GM12878 (cell line): ENCODE results near the gene DUSP12. TPM values are rescaled to one million over a fixed set of nuclear protein-coding genes. Genes with fewer than 3 reads are reported as not detected.

Source experiments
- ASH2L ChIP-seq: fragments of 300-600, 200-600 bp; sonication (generic); IDR thresholded peaks from 2 replicates; pipeline ENCODE4 v1.6.1; 2017; ENCODE audit warnings: low read depth, mild to moderate bottlenecking, borderline replicate concordance
- BHLHE40 ChIP-seq, 2 experiments: fragments of 450-650 bp in 1 of 2; IDR thresholded peaks; 2 replicates each; pipeline ENCODE4 v1.6.1; 2011 to 2017; ENCODE audit warnings: low read depth in 2 of 2, borderline replicate concordance in 1 of 2, improper control_type of control experiment in 1 of 2, low read length in 1 of 2, mild to moderate bottlenecking in 1 of 2
- CBFB ChIP-seq: IDR thresholded peaks from 2 replicates; pipeline ENCODE4 v1.6.1; 2016; ENCODE audit warnings: antibody characterized with exemption, low read depth
- CBX5 ChIP-seq: sonication (generic); IDR thresholded peaks from 2 replicates; pipeline ENCODE4 v1.6.1; 2016; ENCODE audit warnings: low read depth, moderate library complexity, mild to moderate bottlenecking, inconsistent platforms
- FOS ChIP-seq: IDR thresholded peaks from 3 replicates; pipeline ENCODE4 v1.6.1; 2011; ENCODE audit warnings: borderline replicate concordance; ENCODE audit not compliant: insufficient read length; ENCODE audit errors: extremely low read depth
- FOXM1 ChIP-seq: IDR thresholded peaks from 2 replicates; pipeline ENCODE4 v1.6.1; 2012; ENCODE audit warnings: low read depth, mild to moderate bottlenecking, inconsistent platforms, low read length, moderate library complexity
- IKZF2 ChIP-seq, 2 experiments: fragments of 450-650 bp; IDR thresholded peaks; 2 replicates each; pipeline ENCODE4 v1.6.1; 2017; ENCODE audit warnings: mild to moderate bottlenecking in 2 of 2, moderate library complexity in 2 of 2
- MEF2B ChIP-seq: fragments of 450-650 bp; IDR thresholded peaks from 2 replicates; pipeline ENCODE4 v1.6.1; 2018; ENCODE audit warnings: mild to moderate bottlenecking, moderate library complexity; ENCODE audit not compliant: partially characterized antibody, poor library complexity, severe bottlenecking
- RFX5 ChIP-seq: IDR thresholded peaks from 2 replicates; pipeline ENCODE4 v1.6.1; 2011; ENCODE audit warnings: low read depth, low read length, improper control_type of control experiment
- SIX5 ChIP-seq: IDR thresholded peaks from 2 replicates; pipeline ENCODE4 v1.6.1; 2011; ENCODE audit warnings: mild to moderate bottlenecking, low read depth, low read length, moderate library complexity; ENCODE audit not compliant: severe bottlenecking
- SMAD1 ChIP-seq: fragments of 450-650 bp; IDR thresholded peaks from 2 replicates; pipeline ENCODE4 v1.6.1; 2018; ENCODE audit warnings: mild to moderate bottlenecking, low read depth; ENCODE audit not compliant: partially characterized antibody
- SPI1 ChIP-seq: IDR thresholded peaks from 2 replicates; pipeline ENCODE4 v1.6.1; 2011; ENCODE audit warnings: low read depth, mild to moderate bottlenecking, low read length, moderate library complexity, borderline replicate concordance; ENCODE audit not compliant: insufficient read depth
- SUPT20H ChIP-seq: IDR thresholded peaks from 2 replicates; pipeline ENCODE4 v1.6.1; 2011; ENCODE audit warnings: low read depth, mild to moderate bottlenecking, low read length, moderate library complexity, borderline replicate concordance; ENCODE audit not compliant: control insufficient read depth
- TCF3 ChIP-seq: IDR thresholded peaks from 2 replicates; pipeline ENCODE4 v1.6.1; 2012; ENCODE audit warnings: low read depth, mild to moderate bottlenecking, low read length, borderline replicate concordance; ENCODE audit not compliant: insufficient read depth
- YBX1 ChIP-seq: fragments of 450-650 bp; IDR thresholded peaks from 2 replicates; pipeline ENCODE4 v1.6.1; 2016; ENCODE audit warnings: antibody characterized with exemption
- YY1 ChIP-seq: IDR thresholded peaks from 2 replicates; pipeline ENCODE4 v1.6.1; 2011; ENCODE audit warnings: low read depth, mild to moderate bottlenecking, low read length
- ZNF207 ChIP-seq: fragments of 450-650 bp; IDR thresholded peaks from 2 replicates; pipeline ENCODE4 v1.6.1; 2014; ENCODE audit warnings: antibody characterized with exemption, mild to moderate bottlenecking, borderline replicate concordance
- ZNF274 ChIP-seq: IDR thresholded peaks from one replicate; pipeline ENCODE4 v1.8.0; 2011; ENCODE audit not compliant: insufficient read length, insufficient read depth
- ZNF687 ChIP-seq: fragments of 450-650 bp; IDR thresholded peaks from 2 replicates; pipeline ENCODE4 v1.6.1; 2017; ENCODE audit warnings: mild to moderate bottlenecking, moderate library complexity
- polyA plus RNA-seq, 11 experiments: library from polyadenylated mRNA; depleted of rRNA in 4 of 11; unstranded in 6 of 11; stranded (reverse) in 5 of 11; fragments of >200 nt; fragmentation: Nextera tagmentation in 4 of 11; fragmentation: Illumina TruSeq in 1 of 11; extraction: Ambion mirVana in 4 of 11; extraction: Trizol in 1 of 11; gene quantifications; 1 replicate in 1 of 11; 2 replicates in 10 of 11; pipeline versions ENCODE4 v1.2.1 to v1.2.3, GENCODE V29; 2011 to 2016; ENCODE audit warnings: inconsistent platforms in 2 of 11, missing spikeins in 2 of 11, low read depth in 1 of 11
- total RNA-seq, 4 experiments: library from RNA; depleted of rRNA in 3 of 4; stranded (reverse); fragments of >200 nt in 3 of 4; fragmentation: Illumina TruSeq in 1 of 4; extraction: Trizol in 1 of 4; gene quantifications; 2 replicates each; pipeline versions ENCODE4 v1.2.1 to v1.2.3, GENCODE V29; 2013 to 2021
- TF ChIP-seq, protein P1 (sequence below): fragments of 450-650 bp; formaldehyde crosslinking; IDR thresholded peaks from 2 replicates; pipeline ENCODE4 v1.5.0; 2022; ENCODE audit warnings: mild to moderate bottlenecking, missing genetic modification characterization
- TF ChIP-seq, protein P2 (sequence below): IDR thresholded peaks from 2 replicates; pipeline ENCODE4 v1.6.1; 2011; ENCODE audit warnings: mild to moderate bottlenecking, low read depth, low read length, moderate library complexity; ENCODE audit not compliant: insufficient replicate concordance

The DUSP12 gene
- total and polyA plus RNA-seq, 10 of the 15 experiments (the other 5 are each of a cell fraction or from before 2014, with no cell fraction given), result 7.0 to 51.5 (median 35.4) TPM

DNA sequence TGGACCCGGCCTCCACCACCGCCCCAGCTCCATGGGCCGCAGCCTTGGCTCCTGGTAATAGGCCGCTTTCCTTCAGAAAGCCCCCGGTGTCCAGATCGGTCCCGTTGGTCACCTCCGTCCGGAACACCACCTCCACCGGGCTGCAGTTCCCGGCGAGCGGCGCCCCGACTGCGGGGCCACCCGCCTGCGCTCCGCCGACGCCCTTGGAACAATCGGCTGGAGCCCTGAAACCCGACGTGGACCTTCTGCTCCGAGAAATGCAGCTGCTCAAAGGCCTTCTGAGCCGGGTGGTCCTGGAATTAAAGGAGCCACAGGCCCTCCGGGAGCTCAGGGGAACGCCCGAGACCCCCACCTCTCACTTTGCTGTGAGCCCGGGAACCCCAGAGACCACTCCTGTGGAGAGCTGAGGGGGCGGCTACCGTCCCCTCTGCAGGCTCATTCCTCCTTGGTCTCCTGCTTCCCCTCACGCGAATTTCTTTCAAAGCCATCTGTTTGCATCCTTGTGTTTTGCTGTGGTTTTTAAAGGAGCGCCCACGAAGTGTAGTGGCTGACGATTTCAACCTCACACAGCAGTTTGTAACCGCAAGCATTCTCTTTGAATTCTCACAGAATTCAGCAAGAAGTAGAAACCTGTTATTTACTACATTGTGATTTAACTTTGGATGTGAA, 22.2 kb upstream of the DUSP12 start (continued):
- TF ChIP-seq SPI1, result no peak
- peak; percentile 47 to 89; a peak in 3 of 4 replicates for TF ChIP-seq BHLHE40 (IDR thresholded peaks at IDR 0.05; ENCODE audit: borderline replicate concordance in 1 of 2, low read depth in 2 of 2, low read length in 1 of 2)
- peak; percentile 88 for TF ChIP-seq CBFB
- TF ChIP-seq SMAD1, result no peak
- TF ChIP-seq SIX5, result no peak
- no peak for TF ChIP-seq YY1
- TF ChIP-seq ZNF274, result no peak
- TF ChIP-seq RFX5, result no peak
- peak; percentile 64; a peak in 2 of 4 replicates for TF ChIP-seq IKZF2 (IDR thresholded peaks at IDR 0.05)
- TF ChIP-seq, protein P1, sequence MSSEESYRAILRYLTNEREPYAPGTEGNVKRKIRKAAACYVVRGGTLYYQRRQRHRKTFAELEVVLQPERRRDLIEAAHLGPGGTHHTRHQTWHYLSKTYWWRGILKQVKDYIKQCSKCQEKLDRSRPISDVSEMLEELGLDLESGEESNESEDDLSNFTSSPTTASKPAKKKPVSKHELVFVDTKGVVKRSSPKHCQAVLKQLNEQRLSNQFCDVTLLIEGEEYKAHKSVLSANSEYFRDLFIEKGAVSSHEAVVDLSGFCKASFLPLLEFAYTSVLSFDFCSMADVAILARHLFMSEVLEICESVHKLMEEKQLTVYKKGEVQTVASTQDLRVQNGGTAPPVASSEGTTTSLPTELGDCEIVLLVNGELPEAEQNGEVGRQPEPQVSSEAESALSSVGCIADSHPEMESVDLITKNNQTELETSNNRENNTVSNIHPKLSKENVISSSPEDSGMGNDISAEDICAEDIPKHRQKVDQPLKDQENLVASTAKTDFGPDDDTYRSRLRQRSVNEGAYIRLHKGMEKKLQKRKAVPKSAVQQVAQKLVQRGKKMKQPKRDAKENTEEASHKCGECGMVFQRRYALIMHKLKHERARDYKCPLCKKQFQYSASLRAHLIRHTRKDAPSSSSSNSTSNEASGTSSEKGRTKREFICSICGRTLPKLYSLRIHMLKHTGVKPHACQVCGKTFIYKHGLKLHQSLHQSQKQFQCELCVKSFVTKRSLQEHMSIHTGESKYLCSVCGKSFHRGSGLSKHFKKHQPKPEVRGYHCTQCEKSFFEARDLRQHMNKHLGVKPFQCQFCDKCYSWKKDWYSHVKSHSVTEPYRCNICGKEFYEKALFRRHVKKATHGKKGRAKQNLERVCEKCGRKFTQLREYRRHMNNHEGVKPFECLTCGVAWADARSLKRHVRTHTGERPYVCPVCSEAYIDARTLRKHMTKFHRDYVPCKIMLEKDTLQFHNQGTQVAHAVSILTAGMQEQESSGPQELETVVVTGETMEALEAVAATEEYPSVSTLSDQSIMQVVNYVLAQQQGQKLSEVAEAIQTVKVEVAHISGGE, result no peak
- TF ChIP-seq YBX1, result no peak
- TF ChIP-seq MEF2B, result no peak
- TF ChIP-seq FOXM1, result no peak
- TF ChIP-seq TCF3, result 0 out of 2 replicates have a peak, but pooled peaks have one; percentile 34
- no peak for TF ChIP-seq ASH2L
- TF ChIP-seq, protein P2, sequence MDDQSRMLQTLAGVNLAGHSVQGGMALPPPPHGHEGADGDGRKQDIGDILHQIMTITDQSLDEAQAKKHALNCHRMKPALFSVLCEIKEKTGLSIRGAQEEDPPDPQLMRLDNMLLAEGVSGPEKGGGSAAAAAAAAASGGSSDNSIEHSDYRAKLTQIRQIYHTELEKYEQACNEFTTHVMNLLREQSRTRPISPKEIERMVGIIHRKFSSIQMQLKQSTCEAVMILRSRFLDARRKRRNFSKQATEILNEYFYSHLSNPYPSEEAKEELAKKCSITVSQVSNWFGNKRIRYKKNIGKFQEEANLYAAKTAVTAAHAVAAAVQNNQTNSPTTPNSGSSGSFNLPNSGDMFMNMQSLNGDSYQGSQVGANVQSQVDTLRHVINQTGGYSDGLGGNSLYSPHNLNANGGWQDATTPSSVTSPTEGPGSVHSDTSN, result no peak
- peak; percentile 22 for TF ChIP-seq ZNF687
- TF ChIP-seq ZNF207, result no peak
- 0 out of 2 replicates have a peak, but pooled peaks have one; percentile 25 for TF ChIP-seq CBX5
- no peak for TF ChIP-seq FOS
- no peak for TF ChIP-seq SUPT20H
